Measurements from ENCODE around the gene HINT3. TPM values are rescaled to one million over a fixed set of nuclear protein-coding genes. Genes with fewer than 3 reads are reported as not detected.
"Not testable (repeated sequence)": the region's sequence is repeated elsewhere in the genome, so short reads cannot be mapped to it uniquely, and the experiment has no call there.

HINT3 gene
- total RNA-seq, 2 donors from 2014 or later: 8.1 to 12.4 TPM

DNA sequence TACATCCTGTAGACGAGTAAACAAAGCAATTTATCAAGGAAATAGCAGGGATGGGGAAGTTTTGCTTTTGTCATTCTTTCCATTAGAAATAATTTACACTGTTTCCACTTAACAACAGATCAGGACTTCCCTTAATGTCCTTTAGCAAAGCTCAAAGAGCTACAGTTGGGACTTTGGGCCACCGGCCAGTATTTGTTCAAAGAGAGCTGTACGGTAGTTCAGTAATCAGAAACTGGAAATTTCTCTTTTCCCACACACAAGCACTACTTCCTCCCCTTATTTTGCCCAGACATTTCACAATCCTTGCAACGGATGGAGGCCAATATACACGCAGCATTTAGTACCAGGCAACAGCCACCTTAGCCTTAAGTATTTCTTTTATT, 12.1 kb upstream of the HINT3 start:
- DNase-seq (ENCODE audit: low spot score): no peak
- Mint-ChIP-seq H3K27me3 (peaks cover 28% of the 10 kb centered on the region in 2 donors), H3K4me1 (ENCODE audit: low read depth in 2 of 2) (peaks cover 4 to 11% of the 10 kb centered on the region in 2 donors), H3K36me3 (no peaks in the 10 kb centered on the region), H3K27ac (no peak overlapping the region), H3K9me3 (no peaks in the 10 kb centered on the region), H3K4me3 (no peak overlapping the region)
- no peak for ATAC-seq

DNA sequence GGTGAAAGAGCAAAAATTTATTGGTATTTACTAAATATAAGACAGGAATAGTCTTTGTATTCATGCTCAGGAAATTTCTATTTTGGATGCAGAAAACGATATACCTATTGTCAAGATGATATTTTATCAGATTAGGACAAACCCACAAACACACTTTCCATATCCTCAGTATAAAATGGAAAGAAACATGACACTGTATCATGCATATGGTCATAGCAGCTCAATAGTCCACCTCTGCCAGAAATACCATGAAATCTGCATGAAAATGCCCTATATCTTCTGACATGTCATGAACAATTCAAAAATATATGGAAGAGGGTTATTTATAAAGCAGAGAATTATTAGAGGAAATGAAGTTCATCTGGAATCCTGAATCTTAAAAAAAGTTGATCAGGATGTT, 11.7 kb upstream of the HINT3 start:
- Mint-ChIP-seq H3K27ac (no peak overlapping the region), H3K9me3 (no peaks in the 10 kb centered on the region), H3K36me3 (no peaks in the 10 kb centered on the region), H3K4me1 (ENCODE audit: low read depth in 2 of 2) (peaks cover 4 to 6% of the 10 kb centered on the region in 2 donors), H3K27me3 (peaks cover 26% of the 10 kb centered on the region in 2 donors), H3K4me3 (no peak overlapping the region)
- no peak for DNase-seq (ENCODE audit: low spot score)
- ATAC-seq: no peak

DNA sequence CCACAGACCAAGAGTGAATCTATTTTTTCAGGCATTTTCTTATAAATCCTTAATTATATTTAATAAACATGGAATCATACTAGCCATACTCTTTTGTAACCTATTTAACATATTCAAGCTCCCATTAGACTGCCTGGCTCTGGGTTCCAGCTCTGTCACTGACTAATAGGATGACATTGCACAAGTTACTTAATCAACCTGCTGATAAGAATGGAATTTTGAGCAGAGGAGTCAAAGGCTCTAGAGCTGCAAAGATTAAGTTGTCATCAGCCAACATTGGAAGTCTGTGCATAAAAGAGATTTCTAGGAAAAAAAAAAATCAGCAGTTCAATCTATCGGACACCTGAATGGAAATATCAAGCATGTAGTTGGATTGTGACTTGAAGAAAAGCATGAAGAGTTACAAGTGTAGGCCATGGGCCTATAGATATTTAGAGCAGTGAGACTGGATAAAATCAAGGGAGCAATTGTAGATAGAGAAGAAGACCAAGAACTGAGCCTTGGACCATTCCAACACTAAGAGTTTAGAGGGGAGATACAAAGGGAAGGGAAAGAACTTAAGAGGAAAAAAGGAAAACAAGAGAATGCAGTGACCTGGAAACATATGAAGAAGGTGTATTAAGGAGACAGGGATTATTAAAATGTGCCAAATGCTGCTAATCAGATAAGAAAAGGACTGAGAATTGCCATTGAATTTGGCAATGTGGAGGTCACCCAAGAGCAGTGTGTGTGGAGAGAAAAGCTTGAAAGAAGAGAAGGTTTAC, 11.0 kb upstream of the HINT3 start:
- Mint-ChIP-seq H3K27me3 (peaks cover 23 to 26% of the 10 kb centered on the region in 2 donors), H3K4me3 (no peak overlapping the region), H3K36me3 (no peaks in the 10 kb centered on the region), H3K4me1 (ENCODE audit: low read depth in 2 of 2) (peaks cover 4 to 6% of the 10 kb centered on the region in 2 donors), H3K27ac (no peak overlapping the region), H3K9me3 (no peaks in the 10 kb centered on the region)
- no peak for DNase-seq (ENCODE audit: low spot score)
- no peak for ATAC-seq

DNA sequence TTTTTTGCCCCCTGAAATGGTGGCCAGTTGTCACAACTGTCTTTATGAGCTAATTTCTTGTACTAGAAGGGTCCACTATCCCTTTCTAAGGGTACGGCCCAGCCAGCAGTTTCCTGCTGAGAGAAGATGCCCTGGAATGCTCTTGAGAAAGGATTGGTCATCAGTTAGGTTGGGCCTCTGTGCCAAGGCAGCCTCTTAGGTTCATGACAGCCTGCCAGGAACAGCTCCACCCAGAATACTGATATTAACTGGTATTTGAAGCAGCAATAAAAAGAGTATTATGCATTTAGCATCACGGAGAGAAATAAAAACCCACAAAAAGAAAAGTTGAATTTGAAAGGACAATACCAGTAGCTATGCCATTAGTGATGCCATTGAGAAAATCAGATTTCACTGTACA, 9.0 kb upstream of the HINT3 start:
- Mint-ChIP-seq H3K27ac (no peak overlapping the region), H3K9me3 (no peaks in the 10 kb centered on the region), H3K4me3 (no peak overlapping the region), H3K36me3 (no peaks in the 10 kb centered on the region), H3K27me3 (peaks cover 29 to 34% of the 10 kb centered on the region in 2 donors), H3K4me1 (ENCODE audit: low read depth in 2 of 2) (peaks cover 3% of the 10 kb centered on the region in 2 donors)
- DNase-seq (ENCODE audit: low spot score) (no peak), ATAC-seq (no peak)

DNA sequence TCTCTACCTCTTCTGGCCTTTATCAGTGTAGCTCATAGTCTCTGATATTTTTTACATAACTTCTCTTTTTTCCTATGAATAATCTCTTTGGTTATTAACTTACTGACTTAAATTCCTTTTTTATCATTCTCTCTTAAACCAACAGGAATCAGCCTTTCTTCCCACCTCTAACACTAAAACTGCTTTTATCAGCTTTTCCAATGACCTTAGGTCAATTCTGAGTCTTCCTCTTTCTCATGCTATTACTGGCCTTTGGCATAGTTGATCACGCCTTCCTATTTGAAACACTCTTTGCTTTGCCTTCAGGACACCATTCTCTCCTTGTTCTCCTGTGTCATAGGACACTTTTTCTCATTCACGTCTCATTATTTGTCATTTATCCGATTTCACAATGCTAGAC, 8.1 kb upstream of the HINT3 start:
- peaks cover 25 to 30% of the 10 kb centered on the region in 2 donors for H3K27me3 Mint-ChIP-seq

DNA sequence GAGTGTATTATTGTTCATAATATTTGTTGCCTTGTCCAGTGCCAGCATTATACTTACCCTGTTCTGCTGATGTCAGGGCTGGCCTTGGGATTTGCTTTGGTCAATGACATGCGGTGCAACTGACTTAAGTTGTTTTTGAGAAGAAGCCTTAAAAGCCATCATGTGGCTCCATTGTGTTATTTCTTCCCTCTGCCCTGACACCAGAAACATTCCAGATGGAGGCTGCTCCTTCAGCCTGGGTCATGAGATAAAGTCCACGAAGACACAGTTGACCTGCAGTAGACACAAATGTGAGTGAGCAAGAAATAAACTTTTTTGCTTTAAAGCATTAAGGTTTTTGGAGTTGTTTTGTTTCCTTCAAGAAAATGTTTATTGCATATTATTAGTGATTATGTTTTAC, 7.5 kb upstream of the HINT3 start:
- Mint-ChIP-seq H3K4me1 (ENCODE audit: low read depth in 2 of 2) (no peaks in the 10 kb centered on the region), H3K9me3 (no peaks in the 10 kb centered on the region), H3K36me3 (no peaks in the 10 kb centered on the region), H3K4me3 (no peak overlapping the region), H3K27me3 (peaks cover 21 to 30% of the 10 kb centered on the region in 2 donors), H3K27ac (no peak overlapping the region)
- no peak for ATAC-seq
- no peak for DNase-seq (ENCODE audit: low spot score)

More for the DNA sequence above, 8.1 kb upstream of the HINT3 start:
- Mint-ChIP-seq H3K36me3 (no peaks in the 10 kb centered on the region), H3K4me3 (no peak overlapping the region), H3K27ac (no peak overlapping the region), H3K4me1 (ENCODE audit: low read depth in 2 of 2) (no peaks in the 10 kb centered on the region), H3K9me3 (no peaks in the 10 kb centered on the region)
- no peak for DNase-seq (ENCODE audit: low spot score)
- ATAC-seq: no peak

DNA sequence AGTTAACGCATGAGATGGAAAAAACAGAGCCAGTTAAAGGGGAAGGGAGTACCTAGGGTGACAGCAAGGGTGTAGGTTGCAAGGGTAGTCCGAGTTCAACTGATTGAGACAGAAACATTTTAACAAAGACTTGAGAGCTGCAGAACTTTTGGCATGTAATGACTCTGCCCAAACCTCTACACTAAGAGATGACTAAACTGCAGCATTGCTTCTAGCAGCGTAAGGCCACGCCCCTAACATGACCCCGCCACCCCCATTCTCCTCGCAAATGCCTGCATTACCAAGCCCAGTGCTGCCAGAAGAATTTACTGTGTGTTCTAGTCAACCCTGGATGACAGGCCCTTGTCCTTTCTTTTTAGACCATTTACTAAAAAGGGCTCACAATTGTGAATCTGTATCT, 6.3 kb upstream of the HINT3 start:
- no peaks in the 10 kb centered on the region for H3K4me1 Mint-ChIP-seq (ENCODE audit: low read depth in 2 of 2)
- no peak overlapping the region for H3K4me3 Mint-ChIP-seq
- H3K27me3 Mint-ChIP-seq: peaks cover 23 to 30% of the 10 kb centered on the region in 2 donors
- no peak overlapping the region for H3K27ac Mint-ChIP-seq
- no peaks in the 10 kb centered on the region for H3K36me3 Mint-ChIP-seq
- DNase-seq (ENCODE audit: low spot score) (no peak), ATAC-seq (peak in 1 of 2 donors; percentile 73)
- H3K9me3 Mint-ChIP-seq: no peaks in the 10 kb centered on the region

DNA sequence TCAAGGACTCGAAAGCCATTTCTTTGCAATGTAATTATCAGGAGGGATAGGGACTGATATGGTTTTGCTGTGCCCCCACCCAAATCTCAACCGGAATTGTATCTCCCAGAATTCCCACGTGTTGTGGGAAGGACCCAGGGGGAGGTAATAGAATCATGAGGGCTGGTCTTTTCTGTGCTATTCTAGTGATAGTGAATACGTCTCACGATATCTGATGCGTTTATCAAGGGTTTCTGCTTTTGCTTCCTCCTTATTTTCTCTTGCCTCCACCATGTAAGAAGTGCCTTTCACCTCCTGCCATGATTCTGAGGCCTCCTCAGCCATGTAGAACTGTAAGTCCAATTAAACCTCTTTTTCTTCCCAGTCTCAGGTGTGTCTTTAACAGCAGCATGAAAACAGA, 5.9 kb upstream of the HINT3 start:
- H3K4me1 Mint-ChIP-seq (ENCODE audit: low read depth in 2 of 2); H3K36me3 Mint-ChIP-seq; DNase-seq (ENCODE audit: low spot score); H3K4me3 Mint-ChIP-seq; ATAC-seq; H3K9me3 Mint-ChIP-seq; H3K27ac Mint-ChIP-seq: not testable (repeated sequence)
- H3K27me3 Mint-ChIP-seq: peaks cover 22 to 26% of the 10 kb centered on the region in 2 donors

DNA sequence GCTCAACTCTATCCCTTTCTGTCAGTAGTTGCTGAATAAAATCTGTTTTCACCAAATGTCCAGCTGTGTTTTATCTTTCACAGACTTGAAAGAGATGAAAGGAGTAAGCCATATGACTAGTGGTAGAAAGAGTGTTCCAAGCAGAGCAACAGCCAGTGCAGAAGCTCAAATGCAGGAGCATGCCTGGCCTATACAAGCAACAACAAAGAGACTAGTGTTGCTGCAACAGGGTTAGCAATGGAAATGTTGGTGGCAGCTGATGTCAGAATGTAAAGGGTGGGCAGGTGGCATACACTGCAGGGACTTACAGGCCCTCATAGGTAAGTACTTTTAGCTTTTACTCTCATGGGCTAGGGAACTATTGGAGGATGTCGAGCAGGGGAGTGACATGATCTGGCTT, 5.2 kb upstream of the HINT3 start:
- Mint-ChIP-seq H3K36me3 (no peaks in the 10 kb centered on the region), H3K4me3 (no peak overlapping the region), H3K4me1 (ENCODE audit: low read depth in 2 of 2) (peaks cover 0 to 3% of the 10 kb centered on the region in 2 donors), H3K27ac (no peak overlapping the region), H3K27me3 (peaks cover 19 to 20% of the 10 kb centered on the region in 2 donors), H3K9me3 (no peaks in the 10 kb centered on the region)
- DNase-seq (ENCODE audit: low spot score) (no peak), ATAC-seq (no peak)

DNA sequence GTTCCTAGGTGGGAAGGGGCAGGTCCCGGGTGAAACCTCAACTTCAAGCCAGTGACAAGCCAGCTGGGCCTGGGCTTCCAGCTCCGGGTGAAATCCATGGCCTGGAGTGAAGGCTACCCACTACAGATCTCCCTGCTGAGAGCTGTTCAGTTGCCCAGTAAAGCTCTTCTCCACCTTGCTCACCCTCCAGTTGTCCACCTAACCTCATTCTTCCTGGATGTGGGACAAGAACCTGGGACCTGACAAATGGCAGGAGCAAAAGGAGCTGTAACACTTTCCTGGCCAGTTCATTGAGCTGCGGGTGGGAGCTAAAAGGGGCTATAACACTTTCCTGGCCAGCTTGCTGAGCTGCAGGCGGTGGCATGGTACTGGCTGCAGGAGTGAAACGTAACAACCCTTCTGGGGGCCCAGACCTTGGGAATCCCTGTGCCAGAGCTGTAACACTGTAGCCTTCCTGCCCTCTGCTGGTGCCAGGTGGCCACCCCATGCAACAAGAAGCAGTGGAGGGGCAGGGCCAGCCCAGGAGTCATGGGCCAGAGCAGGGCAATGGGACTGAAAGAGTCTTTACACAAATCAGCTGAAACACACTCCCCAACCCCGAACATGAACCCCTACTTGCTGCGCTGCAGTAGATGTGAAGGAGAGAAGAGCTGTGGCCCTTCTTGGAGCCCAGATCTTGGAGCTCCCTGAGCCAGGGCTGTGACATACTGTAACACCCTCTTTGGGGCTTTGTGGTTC, 3.6 kb upstream of the HINT3 start:
- Mint-ChIP-seq H3K4me3 (no peak overlapping the region), H3K4me1 (ENCODE audit: low read depth in 2 of 2) (peaks cover 0 to 3% of the 10 kb centered on the region in 2 donors), H3K27me3 (peaks cover 19 to 20% of the 10 kb centered on the region in 2 donors), H3K36me3 (no peaks in the 10 kb centered on the region), H3K27ac (no peak overlapping the region), H3K9me3 (no peaks in the 10 kb centered on the region)
- no peak for DNase-seq (ENCODE audit: low spot score)
- ATAC-seq: no peak

DNA sequence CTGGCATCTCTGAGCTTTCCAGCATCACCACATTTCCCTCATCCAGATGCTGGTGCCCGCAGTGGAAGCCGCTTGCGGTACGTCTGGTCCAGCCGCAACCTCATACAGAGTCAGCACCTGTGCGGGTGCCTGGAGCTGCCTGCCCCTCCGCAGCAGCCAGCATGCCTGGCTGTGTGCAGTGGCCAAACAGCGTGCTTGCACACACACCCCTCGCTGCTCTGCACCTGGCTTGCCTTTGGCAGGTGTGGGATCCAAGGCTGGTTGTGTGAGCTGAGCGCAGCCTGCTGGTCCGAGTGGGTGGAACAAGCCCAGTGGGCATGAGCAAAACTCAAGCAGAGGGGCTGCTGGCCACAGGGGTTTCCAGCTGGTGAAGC, 3.1 kb upstream of the HINT3 start:
- no peaks in the 10 kb centered on the region for H3K36me3 Mint-ChIP-seq
- no peak overlapping the region for H3K27ac Mint-ChIP-seq
- no peak for DNase-seq (ENCODE audit: low spot score)
- H3K4me3 Mint-ChIP-seq: no peak overlapping the region
- H3K4me1 Mint-ChIP-seq (ENCODE audit: low read depth in 2 of 2): peaks cover 0 to 3% of the 10 kb centered on the region in 2 donors
- H3K9me3 Mint-ChIP-seq: no peaks in the 10 kb centered on the region
- peaks cover 18% of the 10 kb centered on the region in 2 donors for H3K27me3 Mint-ChIP-seq
- ATAC-seq: no peak

DNA sequence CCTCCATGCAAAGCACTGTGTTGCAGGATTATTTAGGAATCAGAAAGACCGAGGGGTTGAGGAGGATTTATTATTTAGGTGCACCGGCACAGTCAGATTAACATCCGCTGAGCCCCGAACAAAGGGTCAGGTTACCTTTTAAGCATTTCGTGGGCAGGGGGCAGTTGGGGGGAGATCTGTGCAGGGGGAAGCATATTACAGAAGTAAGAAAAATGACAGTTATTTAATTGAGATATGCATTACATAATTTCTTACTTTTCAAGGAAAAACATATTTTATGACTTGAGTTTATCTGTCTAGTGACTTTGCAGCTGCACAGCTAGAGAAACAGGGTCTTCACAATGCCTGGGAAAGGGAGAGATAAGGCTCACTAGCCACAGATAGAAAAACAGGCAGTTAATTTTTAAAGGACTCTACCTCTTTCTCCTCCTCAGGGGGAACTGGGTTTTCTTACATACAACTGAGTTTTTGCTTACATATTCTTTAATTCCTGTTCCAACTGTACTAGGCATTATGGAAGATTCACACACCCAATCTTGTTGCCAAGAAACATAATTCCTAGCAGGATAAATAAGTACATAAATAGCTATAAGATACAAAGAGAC, 1.7 kb upstream of the HINT3 start:
- H3K4me1 Mint-ChIP-seq (ENCODE audit: low read depth in 2 of 2): peaks cover 0 to 3% of the 10 kb centered on the region in 2 donors

DNA sequence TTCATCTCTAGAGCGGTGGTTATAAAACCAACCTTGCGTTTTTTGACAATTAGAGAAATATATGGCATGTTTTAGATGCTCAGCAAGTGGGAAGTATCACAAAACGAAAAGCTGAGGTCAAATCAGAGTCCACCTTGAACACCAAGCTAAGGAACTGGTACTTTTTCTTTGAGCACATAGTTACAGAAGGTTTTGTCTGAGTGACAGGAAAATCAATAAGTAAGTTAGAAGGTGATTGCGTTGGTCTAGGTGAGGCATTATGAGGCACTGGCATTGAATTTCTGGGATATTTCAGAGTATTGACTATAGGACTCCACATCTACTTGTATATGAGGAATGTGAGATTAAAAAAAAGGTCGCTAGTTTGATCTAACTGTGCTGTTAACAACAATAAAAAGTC, 597 bp upstream of the HINT3 start:
- Mint-ChIP-seq H3K9me3 (no peaks in the 10 kb centered on the region), H3K27ac (peak overlapping the region in 1 of 2 donors; percentile 40), H3K27me3 (peaks cover 12% of the 10 kb centered on the region in 2 donors), H3K36me3 (no peaks in the 10 kb centered on the region), H3K4me3 (no peak overlapping the region), H3K4me1 (ENCODE audit: low read depth in 2 of 2) (peaks cover 0 to 6% of the 10 kb centered on the region in 2 donors)
- no peak for DNase-seq (ENCODE audit: low spot score)
- ATAC-seq: no peak

More for the DNA sequence above, 1.7 kb upstream of the HINT3 start:
- no peaks in the 10 kb centered on the region for H3K36me3 Mint-ChIP-seq
- H3K27me3 Mint-ChIP-seq: peaks cover 12 to 14% of the 10 kb centered on the region in 2 donors
- no peaks in the 10 kb centered on the region for H3K9me3 Mint-ChIP-seq
- DNase-seq (ENCODE audit: low spot score): no peak
- no peak for ATAC-seq
- H3K27ac Mint-ChIP-seq: peak overlapping the region in 1 of 2 donors; percentile 2
- H3K4me3 Mint-ChIP-seq: peak overlapping the region; percentile 37

DNA sequence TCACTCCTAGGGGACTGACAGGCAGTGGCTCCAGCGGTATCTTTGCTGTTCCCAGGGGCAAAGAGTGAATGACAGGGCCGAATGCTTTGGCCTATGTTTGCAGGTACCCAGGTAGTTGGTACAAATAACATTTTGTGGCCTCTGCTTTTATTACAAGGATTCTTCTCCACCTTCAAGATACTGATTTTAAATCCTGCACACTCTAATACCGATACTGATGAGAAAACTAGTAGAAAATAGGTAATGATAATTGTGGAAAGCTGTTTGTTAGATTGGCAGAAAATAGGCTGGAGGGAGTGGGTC, 772 bp downstream of the HINT3 start:
- Mint-ChIP-seq H3K4me3 (no peak overlapping the region), H3K36me3 (no peaks in the 10 kb centered on the region), H3K9me3 (no peaks in the 10 kb centered on the region), H3K27me3 (peaks cover 2 to 4% of the 10 kb centered on the region in 2 donors), H3K4me1 (ENCODE audit: low read depth in 2 of 2) (peaks cover 0 to 6% of the 10 kb centered on the region in 2 donors), H3K27ac (no peak overlapping the region)
- DNase-seq (ENCODE audit: low spot score) (no peak), ATAC-seq (no peak)

Measured in natural killer cell treated with Interleukin-12 subunit alpha and Interleukin-12 subunit beta and Interleukin-15 and Interleukin-18, amount 100 ng/mL, for 72 hours (primary cell).